Liver (tissue), 3 donors: ENCODE results near the gene UVSSA.

ENCODE experiments used
- ATF3 ChIP-seq: IDR thresholded peaks from 2 replicates; pipeline ENCODE4 v1.6.1; 2016; ENCODE audit warnings: antibody characterized with exemption
- CTCF ChIP-seq: fragments of 150-350 bp; IDR thresholded peaks from 2 replicates; pipeline ENCODE4 v1.5.1; 2017; ENCODE audit warnings: improper control_type of control experiment, low read depth, low read length; ENCODE audit not compliant: missing input control
- EGR1 ChIP-seq, 2 donors: IDR thresholded peaks; 2 replicates each; pipeline ENCODE4 v1.6.1; 2016 to 2018; ENCODE audit warnings: antibody characterized with exemption in 2 of 2, low read depth in 2 of 2
- GABPA ChIP-seq, 2 donors: IDR thresholded peaks in 1 of 2; conservative IDR thresholded peaks in 1 of 2; 2 replicates each; pipeline ENCODE4 v1.6.1; 2016; ENCODE audit warnings: antibody characterized with exemption in 2 of 2, mild to moderate bottlenecking in 1 of 2, moderate library complexity in 1 of 2
- HNF4A ChIP-seq, 2 donors: conservative IDR thresholded peaks; 2 replicates each; pipeline ENCODE4 v1.6.1; 2016; ENCODE audit warnings: antibody characterized with exemption in 2 of 2, mild to moderate bottlenecking in 2 of 2
- JUND ChIP-seq, 2 donors: IDR thresholded peaks; 2 replicates each; pipeline ENCODE4 v1.6.1; 2016; ENCODE audit warnings: antibody characterized with exemption in 2 of 2
- MAX ChIP-seq: IDR thresholded peaks from 2 replicates; pipeline ENCODE4 v1.6.1; 2016; ENCODE audit warnings: antibody characterized with exemption
- RAD21 ChIP-seq, 2 donors: IDR thresholded peaks; 2 replicates each; pipeline ENCODE4 v1.6.1; 2016; ENCODE audit warnings: antibody characterized with exemption in 2 of 2, mild to moderate bottlenecking in 2 of 2
- REST ChIP-seq: IDR thresholded peaks from 2 replicates; pipeline ENCODE4 v1.6.1; 2016; ENCODE audit warnings: antibody characterized with exemption, mild to moderate bottlenecking
- SP1 ChIP-seq: IDR thresholded peaks from 2 replicates; pipeline ENCODE4 v1.6.1; 2018; ENCODE audit warnings: antibody characterized with exemption, mild to moderate bottlenecking
- TAF1 ChIP-seq: conservative IDR thresholded peaks from 2 replicates; pipeline ENCODE4 v1.6.1; 2016; ENCODE audit warnings: antibody characterized with exemption, mild to moderate bottlenecking
- YY1 ChIP-seq: IDR thresholded peaks from 2 replicates; pipeline ENCODE4 v1.6.1; 2016; ENCODE audit warnings: antibody characterized with exemption, mild to moderate bottlenecking
- ZBTB33 ChIP-seq: IDR thresholded peaks from 2 replicates; pipeline ENCODE4 v1.6.1; 2016; ENCODE audit warnings: antibody characterized with exemption
- donor health status: healthy.
- donor health status: healthy.

- TF ChIP-seq CTCF: no peak
- no peak for TF ChIP-seq EGR1 (IDR thresholded peaks at IDR 0.05; ENCODE audit: low read depth in 2 of 2)
- no peak for TF ChIP-seq YY1
- TF ChIP-seq REST: no peak
- TF ChIP-seq MAX: no peak
- TF ChIP-seq HNF4A (conservative IDR thresholded peaks at IDR 0.05): no peak
- no peak for TF ChIP-seq TAF1
- TF ChIP-seq ATF3: no peak
- no peak for TF ChIP-seq RAD21 (IDR thresholded peaks at IDR 0.05)
- TF ChIP-seq GABPA (IDR thresholded peaks at IDR 0.05 in 1 of 2, conservative IDR thresholded peaks at IDR 0.05 in 1 of 2): no peak
- TF ChIP-seq ZBTB33: no peak
- no peak for TF ChIP-seq JUND (IDR thresholded peaks at IDR 0.05)
- TF ChIP-seq SP1: no peak
Measured at GRCh38 chr4:1376391-1376840, 29.4 kb downstream of the UVSSA start.
